B cell (primary cell): Measurements from ENCODE around the gene CUL1. TPM values are rescaled to one million over a fixed set of nuclear protein-coding genes. Genes with fewer than 3 reads are reported as not detected.

Experiments
- ATAC-seq: fragments of 200-7000 bp; cut with Tn5 transposase; one replicate; pipeline ENCODE4 v1.10.0; 2021; ENCODE audit warnings: low read depth, mild to moderate bottlenecking, moderate number of reproducible peaks, moderate library complexity
- CTCF ChIA-PET: fragments of 350-600 bp; sonication (Branson Sonifier 250); formaldehyde crosslinking; loops from one replicate; lab custom pipeline; 2021; ENCODE audit warnings: antibody characterized with exemption, inconsistent platforms; lab: Charles Lee
- POLR2A ChIA-PET: fragments of 350-600 bp; sonication (Branson Sonifier 250); formaldehyde crosslinking; loops from one replicate; lab custom pipeline; 2021; ENCODE audit warnings: antibody characterized with exemption; lab: Charles Lee
- DNase-seq: peaks from one replicate; pipeline ENCODE4 v3.0.0; 2013
- H2AFZ ChIP-seq: 2 replicates; pipeline ENCODE4 v1.6.1; 2012; ENCODE audit warnings: mild to moderate bottlenecking, low read depth, low read length; ENCODE audit not compliant: insufficient read depth, poor library complexity, severe bottlenecking
- H3K27ac ChIP-seq, 2 donors: 1 replicate in 1 of 2; 2 replicates in 1 of 2; pipeline ENCODE4 v1.5.1; 2012 to 2013; ENCODE audit warnings: low read length in 2 of 2, mild to moderate bottlenecking in 2 of 2, moderate library complexity in 1 of 2
- H3K27me3 ChIP-seq, 4 experiments: fragments of 200-600 bp in 1 of 4; sonication (generic) in 1 of 4; replicated peaks in 1 of 4; 1 replicate in 2 of 4; 2 replicates in 2 of 4; pipeline versions ENCODE4 v1.6.1 to v1.7.0; 2013 to 2016; ENCODE audit warnings: low read length in 3 of 4, mild to moderate bottlenecking in 2 of 4, mixed read lengths in 1 of 4, moderate library complexity in 1 of 4; ENCODE audit not compliant: insufficient read depth in 4 of 4, control insufficient read depth in 3 of 4; ENCODE audit errors: control extremely low read depth in 1 of 4
- H3K36me3 ChIP-seq, 2 experiments: replicated peaks in 1 of 2; 1 replicate in 1 of 2; 2 replicates in 1 of 2; pipeline versions ENCODE4 v1.6.1 to v1.7.1; 2013; ENCODE audit warnings: low read length in 1 of 2; ENCODE audit not compliant: insufficient read depth in 2 of 2, control insufficient read depth in 1 of 2; ENCODE audit errors: control extremely low read depth in 1 of 2, extremely low read depth in 1 of 2
- H3K4me1 ChIP-seq, 2 donors: fragments of 200-600 bp in 1 of 2; sonication (generic) in 1 of 2; 1 replicate in 1 of 2; 2 replicates in 1 of 2; pipeline versions ENCODE4 v1.5.1 to v1.6.1; 2013 to 2017; ENCODE audit warnings: low read length in 2 of 2; ENCODE audit not compliant: control insufficient read depth in 2 of 2, insufficient read depth in 2 of 2
- H3K4me2 ChIP-seq: replicated peaks from 2 replicates; pipeline ENCODE3; 2012; ENCODE audit warnings: mild to moderate bottlenecking, low read depth, low read length; ENCODE audit not compliant: poor library complexity, severe bottlenecking
- H3K4me3 ChIP-seq, 5 experiments: fragments of 200-600 bp in 1 of 5; sonication (generic) in 1 of 5; 1 replicate in 3 of 5; 2 replicates in 2 of 5; pipeline versions ENCODE4 v1.5.1 to v1.7.0; 2011 to 2016; ENCODE audit warnings: low read length in 4 of 5, mild to moderate bottlenecking in 4 of 5, low read depth in 2 of 5, control low read depth in 1 of 5, moderate library complexity in 1 of 5; ENCODE audit not compliant: insufficient read depth in 1 of 5; ENCODE audit errors: control extremely low read depth in 1 of 5, extremely low read depth in 1 of 5
- H3K79me2 ChIP-seq: fragments of 200-600 bp; sonication (generic); one replicate; pipeline ENCODE4 v1.6.0; 2016; ENCODE audit warnings: low read length; ENCODE audit not compliant: control insufficient read depth, insufficient read depth
- H3K9ac ChIP-seq: fragments of 200-600 bp; sonication (generic); 2 replicates; pipeline ENCODE4 v1.6.1; 2017; ENCODE audit warnings: mild to moderate bottlenecking, low read length, moderate library complexity
- H3K9me3 ChIP-seq, 3 donors: one replicate each; pipeline versions ENCODE4 v1.6.1 to v1.7.1; 2013; ENCODE audit warnings: low read length in 2 of 3; ENCODE audit not compliant: control insufficient read depth in 2 of 3, insufficient read depth in 1 of 3; ENCODE audit errors: control extremely low read depth in 1 of 3
- H4K20me1 ChIP-seq: 2 replicates; pipeline ENCODE4 v1.6.0; 2012; ENCODE audit warnings: mild to moderate bottlenecking, low read length; ENCODE audit not compliant: insufficient read depth, control insufficient read depth, poor library complexity, severe bottlenecking
- H3K27ac Mint-ChIP-seq: one replicate; pipeline ENCODE4 v1.8.0; 2021; ENCODE audit warnings: mixed read lengths
- H3K27me3 Mint-ChIP-seq: one replicate; pipeline ENCODE4 v1.8.0; 2021; ENCODE audit warnings: mixed read lengths
- H3K4me1 Mint-ChIP-seq: one replicate; pipeline ENCODE4 v1.8.0; 2021; ENCODE audit warnings: mixed read lengths
- H3K4me3 Mint-ChIP-seq: one replicate; pipeline ENCODE4 v1.8.0; 2021; ENCODE audit warnings: mixed read lengths
- H3K9me3 Mint-ChIP-seq: one replicate; pipeline ENCODE4 v1.8.0; 2022; ENCODE audit warnings: mixed read lengths; ENCODE audit not compliant: insufficient read depth
- CTCF ChIP-seq: fragments of 200-600 bp; IDR thresholded peaks from one replicate; pipeline ENCODE4 v1.8.0; 2022; ENCODE audit warnings: antibody characterized with exemption, mild to moderate bottlenecking
- EZH2 ChIP-seq: IDR thresholded peaks from 2 replicates; pipeline ENCODE4 v1.6.1; 2012; ENCODE audit warnings: borderline replicate concordance, low read depth, mild to moderate bottlenecking, moderate library complexity, low read length; ENCODE audit not compliant: insufficient read depth, poor library complexity, severe bottlenecking
- WGBS: methylation state at CpG from one replicate; pipeline ENCODE4 v1.1.5; 2013; ENCODE audit warnings: missing lambda C conversion rate; ENCODE audit not compliant: insufficient coverage; 5-methylcytosine and 5-hydroxymethylcytosine counted together
- intact Hi-C: fragments of 100-400 bp; cut with micrococcal nuclease; formaldehyde crosslinking; loops from one replicate; pipeline ENCODE4 v1.10.0; 2022
- polyA plus RNA-seq: library from polyadenylated mRNA; depleted of rRNA; stranded (reverse); fragments of >200 nt; gene quantifications from 2 replicates; pipeline ENCODE4 v1.2.3, GENCODE V29; 2012
- total RNA-seq, 2 donors: library from RNA; stranded (reverse); fragments of 120-200 nt in 1 of 2; gene quantifications; 1 replicate in 1 of 2; 2 replicates in 1 of 2; pipeline versions ENCODE4 v1.2.3 to v1.2.4, GENCODE V29; 2013 to 2022

The CUL1 gene
- total and polyA plus RNA-seq, 2 donors (not counting 1 experiment from before 2014, with no cell fraction given), result 26.9 to 51.1 TPM

- Histone ChIP-seq H3K9me3 (no peaks in the 10 kb centered on the region), H3K4me2 (no peak overlapping the region), H3K9ac (no peak overlapping the region), H3K36me3 (peaks cover 3 to 42% of the 10 kb centered on the region in 2 experiments), H3K79me2 (peaks cover 80% of the 10 kb centered on the region), H3K27me3 (no peaks in the 10 kb centered on the region), H4K20me1 (peaks cover 80% of the 10 kb centered on the region), H3K4me3 (no peak overlapping the region), H3K4me1 (peaks cover 15 to 21% of the 10 kb centered on the region in 2 donors), H3K27ac (no peak overlapping the region), H2AFZ (no peak overlapping the region)
- WGBS, result 96% methylated on average over 7 of the region's 12 CpGs
- ATAC-seq, result no peak
- no peaks in the 10 kb centered on the region for H3K9me3 Mint-ChIP-seq
- H3K27ac Mint-ChIP-seq, result no peak overlapping the region
- H3K4me1 Mint-ChIP-seq, result peaks cover 32% of the 10 kb centered on the region
- ChIA-PET CTCF (interaction anchor here (1.2 kb wide), 1 partner anchor 18 kb away, joined by 3 read pairs; no protein-coding TSS in a partner anchor), POLR2A (no interaction called here)
- intact Hi-C loops, result no loop called here
- TF ChIP-seq CTCF (no peak), EZH2 (no peak)
- no peaks in the 10 kb centered on the region for H3K27me3 Mint-ChIP-seq
- H3K4me3 Mint-ChIP-seq, result no peak overlapping the region
- DNase-seq, result no peak
Measured at GRCh38 chr7:148729984-148730733, 31.5 kb downstream of the CUL1 start.

GRCh38 chr7:148732862-148733261 is 34.2 kb downstream of the CUL1 start:
- H3K36me3 ChIP-seq, result peaks cover 5 to 53% of the 10 kb centered on the region in 2 experiments
- no peak overlapping the region for H3K27ac Mint-ChIP-seq
- no peak overlapping the region for H3K4me3 Mint-ChIP-seq
- H3K27ac ChIP-seq, result no peak overlapping the region
- no peaks in the 10 kb centered on the region for H3K27me3 Mint-ChIP-seq
- H3K9me3 Mint-ChIP-seq, result no peaks in the 10 kb centered on the region
- ChIA-PET POLR2A (no interaction called here), CTCF (no interaction called here)
- no peak overlapping the region for H3K9ac ChIP-seq
- H3K4me1 ChIP-seq, result no peaks in the 10 kb centered on the region
- ATAC-seq, result no peak
- peaks cover 58% of the 10 kb centered on the region for H3K79me2 ChIP-seq
- DNase-seq, result no peak
- H3K4me3 ChIP-seq, result no peak overlapping the region
- WGBS, result no CpG with 5 or more reads among the region's 3 CpGs
- no peak overlapping the region for H2AFZ ChIP-seq
- H3K4me1 Mint-ChIP-seq, result peaks cover 10% of the 10 kb centered on the region
- peaks cover 57% of the 10 kb centered on the region for H4K20me1 ChIP-seq
- no peak overlapping the region for H3K4me2 ChIP-seq
- no peak for TF ChIP-seq CTCF
- TF ChIP-seq EZH2, result no peak
- intact Hi-C loops, result no loop called here
- no peaks in the 10 kb centered on the region for H3K27me3 ChIP-seq
- no peaks in the 10 kb centered on the region for H3K9me3 ChIP-seq
